Thymus (tissue), 11 donors: ENCODE measurements around the gene LAMA2. TPM values are rescaled to one million over a fixed set of nuclear protein-coding genes. Genes with fewer than 3 reads are reported as not detected.

Source experiments
- DNase-seq, 9 donors: peaks; one replicate each; pipeline ENCODE4 v3.0.0-alpha.2; 2013; ENCODE audit warnings: low spot score in 9 of 9, low read depth in 6 of 9, missing footprints in 1 of 9
- H3K27ac ChIP-seq, 2 donors: one replicate each; pipeline ENCODE4 v1.5.1; 2013; ENCODE audit warnings: control low read depth in 1 of 2, low read depth in 1 of 2, low read length in 1 of 2, mild to moderate bottlenecking in 1 of 2, moderate library complexity in 1 of 2
- H3K27me3 ChIP-seq, 2 donors: one replicate each; pipeline ENCODE4 v1.5.1; 2013; ENCODE audit warnings: low read length in 1 of 2; ENCODE audit not compliant: control insufficient read depth in 2 of 2, insufficient read depth in 1 of 2
- H3K36me3 ChIP-seq, 2 donors: one replicate each; pipeline ENCODE4 v1.5.1; 2013; ENCODE audit warnings: low read length in 1 of 2, mild to moderate bottlenecking in 1 of 2, moderate library complexity in 1 of 2; ENCODE audit not compliant: control insufficient read depth in 2 of 2, insufficient read depth in 2 of 2
- H3K4me1 ChIP-seq, 2 donors: one replicate each; pipeline ENCODE4 v1.5.1; 2013; ENCODE audit warnings: low read length in 2 of 2; ENCODE audit not compliant: control insufficient read depth in 2 of 2, insufficient read depth in 2 of 2
- H3K4me3 ChIP-seq, 2 donors: one replicate each; pipeline ENCODE4 v1.5.1; 2013; ENCODE audit warnings: low read length in 2 of 2, control low read depth in 1 of 2, mild to moderate bottlenecking in 1 of 2
- H3K9me3 ChIP-seq, 2 donors: one replicate each; pipeline ENCODE4 v1.5.1; 2013; ENCODE audit warnings: low read length in 1 of 2, mild to moderate bottlenecking in 1 of 2; ENCODE audit not compliant: control insufficient read depth in 2 of 2, insufficient read depth in 1 of 2
- WGBS: extraction: QIAGEN DNeasy Blood & Tissue Kit; methylation state at CpG from one replicate; pipeline ENCODE4 v1.1.7; 2013; 5-methylcytosine and 5-hydroxymethylcytosine counted together
- polyA plus RNA-seq: library from polyadenylated mRNA; stranded (reverse); fragments of 200-250 nt; gene quantifications from one replicate; pipeline ENCODE4 v1.2.3, GENCODE V29; 2013
- total RNA-seq: library from RNA; stranded (reverse); fragments of 120-200 nt; gene quantifications from one replicate; pipeline ENCODE4 v1.2.4, GENCODE V29; 2013
- donor health status: healthy.

Gene LAMA2
- total and polyA plus RNA-seq, 2 donors = 2.4 to 4.0 TPM

DNA sequence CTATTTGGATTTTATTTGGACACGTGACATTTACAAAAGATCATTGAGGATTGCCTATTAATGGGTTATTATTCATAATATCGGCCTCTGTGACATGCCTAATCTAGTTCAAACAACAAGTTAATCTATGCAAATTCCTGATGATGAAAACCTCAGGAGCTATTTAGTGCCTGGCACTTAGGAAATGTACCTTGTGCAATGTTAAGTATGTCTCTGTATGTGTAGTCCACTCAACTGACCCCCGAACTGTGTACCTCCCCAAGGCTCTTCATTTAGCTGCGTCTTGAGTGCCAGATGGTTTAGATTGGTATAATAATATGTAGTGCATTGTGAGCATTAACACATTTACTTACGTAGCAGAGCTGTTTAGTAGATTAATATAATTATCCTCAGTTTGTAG lies 6.9 kb downstream of the LAMA2 start:
- no peak for DNase-seq
- no peak overlapping the region for H3K4me3 ChIP-seq
- WGBS = 90% methylated on average over 5 of the region's 5 CpGs

DNA sequence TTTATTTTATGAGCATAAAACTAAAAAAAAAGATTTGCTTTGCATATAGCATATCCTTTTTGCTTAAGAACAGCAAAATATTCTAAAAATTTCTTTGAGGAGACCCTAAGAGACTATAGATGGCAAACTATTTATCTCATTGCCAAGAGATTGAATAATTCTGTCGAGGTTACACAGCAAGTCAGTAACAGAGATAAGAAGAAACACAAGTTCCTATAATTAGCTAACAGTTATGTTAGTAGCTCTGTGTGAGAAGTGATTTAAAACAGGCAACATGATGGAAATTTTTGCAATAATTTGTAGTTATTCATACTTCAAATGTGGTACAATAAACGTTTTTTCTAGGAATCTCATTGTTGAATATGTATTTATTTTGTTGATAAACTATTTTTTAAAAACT lies 9.1 kb downstream of the LAMA2 start:
- no peak overlapping the region for H3K27ac ChIP-seq
- no peaks in the 10 kb centered on the region for H3K4me1 ChIP-seq
- no peak for DNase-seq
- no peaks in the 10 kb centered on the region for H3K9me3 ChIP-seq
- no peaks in the 10 kb centered on the region for H3K36me3 ChIP-seq
- no peak overlapping the region for H3K4me3 ChIP-seq
- WGBS = 60% methylated on average over 2 of the region's 2 CpGs
- no peaks in the 10 kb centered on the region for H3K27me3 ChIP-seq

More for the DNA sequence above, 6.9 kb downstream of the LAMA2 start:
- Histone ChIP-seq H3K27ac (no peak overlapping the region), H3K9me3 (no peaks in the 10 kb centered on the region), H3K27me3 (peaks cover 0 to under 1% of the 10 kb centered on the region in 2 donors), H3K4me1 (no peaks in the 10 kb centered on the region), H3K36me3 (no peaks in the 10 kb centered on the region)

DNA sequence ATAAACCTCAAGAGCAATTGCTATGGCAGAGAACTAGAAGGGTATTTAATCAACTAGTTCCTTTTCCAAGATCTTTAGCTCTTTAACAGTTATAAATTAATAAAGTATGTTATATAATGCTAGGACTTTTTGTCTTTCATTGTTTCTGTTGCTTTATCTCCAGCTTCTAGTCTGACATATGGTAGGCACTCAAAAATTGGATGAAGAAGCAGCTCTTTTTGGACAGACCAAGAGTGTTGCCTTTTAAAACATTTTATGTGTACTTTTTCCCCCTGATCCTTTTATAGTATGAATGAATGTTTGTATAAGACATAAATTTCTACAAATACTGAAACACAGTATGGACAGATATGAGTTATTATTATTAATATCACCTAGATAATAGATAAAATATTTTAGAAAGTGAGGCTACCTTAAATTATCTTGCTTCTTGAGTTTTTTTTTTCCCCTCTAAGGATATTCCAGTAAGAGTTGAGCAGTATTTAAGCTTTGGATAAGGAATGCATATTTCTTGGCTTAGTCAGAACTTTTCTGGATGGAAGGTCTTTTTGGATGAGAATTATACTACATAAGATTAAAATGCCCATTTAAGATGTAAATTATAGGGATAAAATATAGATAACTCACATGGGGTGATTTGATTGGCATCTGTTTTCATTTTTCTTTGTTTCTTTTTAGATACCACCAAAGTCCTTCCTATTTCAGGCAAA lies 16.6 kb downstream of the LAMA2 start:
- no peak overlapping the region for H3K27ac ChIP-seq
- no peaks in the 10 kb centered on the region for H3K36me3 ChIP-seq
- H3K27me3 ChIP-seq = no peaks in the 10 kb centered on the region
- no peak for DNase-seq
- no peak overlapping the region for H3K4me3 ChIP-seq
- no peaks in the 10 kb centered on the region for H3K4me1 ChIP-seq
- no peaks in the 10 kb centered on the region for H3K9me3 ChIP-seq

DNA sequence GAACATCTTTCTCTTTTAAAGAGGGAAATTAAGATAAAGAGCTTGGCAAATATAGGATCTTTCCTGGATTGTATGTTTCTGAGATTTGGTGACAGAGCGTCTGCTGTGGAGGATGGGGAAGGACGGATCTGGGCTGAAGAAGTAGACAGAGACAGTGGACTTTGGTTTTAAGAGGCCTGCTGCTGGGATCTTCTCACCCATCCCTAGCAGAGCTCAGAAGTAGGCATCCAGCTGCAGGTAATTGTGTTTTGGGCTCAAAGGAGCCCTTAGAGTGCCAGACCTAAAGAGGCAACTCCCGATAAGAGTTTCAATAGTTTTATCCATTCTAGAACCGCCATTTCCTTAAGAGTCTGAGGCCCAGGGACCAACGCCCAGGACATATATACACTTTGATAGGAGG lies 20.8 kb downstream of the LAMA2 start:
- WGBS = 95% methylated on average over 5 of the region's 5 CpGs
- DNase-seq = no peak
- H3K36me3 ChIP-seq = no peaks in the 10 kb centered on the region
- no peaks in the 10 kb centered on the region for H3K27me3 ChIP-seq
- no peak overlapping the region for H3K4me3 ChIP-seq
- no peaks in the 10 kb centered on the region for H3K4me1 ChIP-seq
- H3K9me3 ChIP-seq = no peaks in the 10 kb centered on the region
- H3K27ac ChIP-seq = no peak overlapping the region

DNA sequence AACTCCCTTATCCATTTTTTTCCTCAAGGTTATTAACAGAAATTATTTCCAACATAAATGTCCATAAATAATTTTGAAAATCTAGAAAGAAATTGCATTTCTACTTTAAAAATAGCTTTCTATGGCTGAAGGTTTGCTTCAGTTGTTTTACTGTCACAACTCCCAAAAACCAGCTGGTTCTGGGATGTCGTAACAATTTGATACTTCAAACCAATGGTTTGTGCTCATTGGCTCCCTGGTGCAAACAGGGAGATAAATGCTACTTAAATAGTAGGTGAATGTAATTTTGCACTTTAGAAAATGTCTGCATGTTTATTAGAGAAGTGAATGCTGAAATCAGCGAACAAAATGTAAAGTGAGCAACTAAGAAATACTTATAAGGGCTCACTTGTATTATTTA lies 31.1 kb downstream of the LAMA2 start:
- H3K36me3 ChIP-seq = no peaks in the 10 kb centered on the region
- no peaks in the 10 kb centered on the region for H3K9me3 ChIP-seq
- no peak overlapping the region for H3K27ac ChIP-seq
- WGBS = 93% methylated on average over 2 of the region's 2 CpGs
- no peak for DNase-seq
- H3K27me3 ChIP-seq = no peaks in the 10 kb centered on the region
- H3K4me3 ChIP-seq = no peak overlapping the region
- no peaks in the 10 kb centered on the region for H3K4me1 ChIP-seq

DNA sequence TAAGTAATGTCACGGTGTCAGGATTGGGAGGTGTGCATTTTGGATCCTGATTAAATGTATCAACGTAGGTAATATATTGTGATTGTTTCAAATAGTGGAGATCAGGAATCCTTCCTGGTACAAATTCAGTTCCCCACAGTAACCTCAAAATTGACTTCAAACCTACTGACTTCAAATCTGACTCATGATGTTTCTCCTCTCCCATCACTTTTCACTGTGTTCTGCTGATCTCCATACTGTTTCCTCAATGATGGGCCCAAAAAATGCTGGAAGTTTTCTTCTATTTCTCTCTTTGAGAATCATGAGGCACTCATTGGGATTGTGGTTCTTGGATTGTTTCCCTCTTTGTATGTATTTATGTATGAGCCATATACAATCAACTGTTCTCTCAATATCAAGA lies 35.9 kb downstream of the LAMA2 start:
- no peaks in the 10 kb centered on the region for H3K4me1 ChIP-seq
- H3K9me3 ChIP-seq = no peaks in the 10 kb centered on the region
- H3K27me3 ChIP-seq = no peaks in the 10 kb centered on the region
- H3K27ac ChIP-seq = no peak overlapping the region
- no peaks in the 10 kb centered on the region for H3K36me3 ChIP-seq
- no peak for DNase-seq
- 70% methylated on average over 2 of the region's 2 CpGs for WGBS
- no peak overlapping the region for H3K4me3 ChIP-seq

DNA sequence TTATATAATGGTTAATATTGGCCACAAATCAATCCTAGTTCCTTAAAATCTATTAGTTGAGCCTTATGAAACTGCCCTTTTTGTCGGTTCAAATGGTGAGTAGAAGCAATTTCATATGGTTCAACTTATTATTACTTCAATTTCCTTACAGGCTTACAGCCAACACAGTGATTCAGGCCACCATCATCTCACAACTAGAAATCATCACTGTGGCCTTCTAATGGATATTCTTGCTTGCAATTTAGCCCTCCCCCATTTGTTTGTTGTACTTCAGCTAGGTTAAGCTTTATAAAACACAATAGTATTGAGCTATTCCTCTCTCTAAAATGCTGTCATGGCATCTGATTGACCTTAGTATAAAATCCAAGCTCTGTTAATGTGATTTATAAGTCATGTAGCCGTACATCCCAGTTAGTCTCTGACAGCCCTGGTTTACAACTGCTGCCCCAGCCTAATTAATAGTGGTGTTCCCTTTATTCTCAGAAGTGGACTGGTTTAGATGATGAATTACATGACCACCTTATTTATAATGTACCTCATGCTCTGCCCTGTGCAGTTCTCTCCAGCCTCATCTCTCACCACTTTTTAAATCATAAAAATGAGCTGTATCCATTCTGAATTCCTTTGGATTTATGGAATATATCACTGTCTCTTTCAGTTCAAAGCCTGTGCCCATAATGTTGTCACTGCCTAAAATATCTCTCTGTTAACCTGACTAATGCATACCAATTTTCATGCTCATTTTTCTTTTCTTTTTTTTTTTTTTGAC lies 36.7 kb downstream of the LAMA2 start:
- no peak for DNase-seq
- WGBS = 93% methylated on average over 2 of the region's 2 CpGs
- no peaks in the 10 kb centered on the region for H3K4me1 ChIP-seq
- no peaks in the 10 kb centered on the region for H3K36me3 ChIP-seq
- no peak overlapping the region for H3K4me3 ChIP-seq
- H3K9me3 ChIP-seq = no peaks in the 10 kb centered on the region
- H3K27ac ChIP-seq = no peak overlapping the region
- H3K27me3 ChIP-seq = no peaks in the 10 kb centered on the region

DNA sequence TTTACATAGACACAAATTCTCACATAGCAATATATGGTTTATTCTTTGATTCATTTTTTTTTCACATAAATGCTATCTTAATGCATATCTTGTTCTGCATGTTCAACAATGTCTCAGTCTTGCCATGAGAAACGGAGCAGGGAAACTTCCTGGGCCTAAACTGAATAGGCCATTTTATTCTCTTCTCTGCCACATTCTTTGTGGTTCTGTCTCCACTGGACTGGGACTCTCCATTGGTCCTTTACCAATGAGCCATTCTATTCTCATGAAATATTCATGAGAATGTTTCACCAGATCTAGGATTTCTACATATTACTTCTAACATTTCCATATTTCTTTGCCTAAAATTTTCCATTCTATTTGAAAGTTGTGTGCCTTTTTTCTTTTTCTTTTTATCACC lies 42.8 kb downstream of the LAMA2 start:
- Histone ChIP-seq H3K27ac (no peak overlapping the region), H3K27me3 (peaks cover 0 to 3% of the 10 kb centered on the region in 2 donors), H3K9me3 (no peaks in the 10 kb centered on the region), H3K4me3 (no peak overlapping the region), H3K36me3 (no peaks in the 10 kb centered on the region), H3K4me1 (no peaks in the 10 kb centered on the region)
- DNase-seq = no peak
- WGBS = 91% methylated on average over 1 of the region's 1 CpG

DNA sequence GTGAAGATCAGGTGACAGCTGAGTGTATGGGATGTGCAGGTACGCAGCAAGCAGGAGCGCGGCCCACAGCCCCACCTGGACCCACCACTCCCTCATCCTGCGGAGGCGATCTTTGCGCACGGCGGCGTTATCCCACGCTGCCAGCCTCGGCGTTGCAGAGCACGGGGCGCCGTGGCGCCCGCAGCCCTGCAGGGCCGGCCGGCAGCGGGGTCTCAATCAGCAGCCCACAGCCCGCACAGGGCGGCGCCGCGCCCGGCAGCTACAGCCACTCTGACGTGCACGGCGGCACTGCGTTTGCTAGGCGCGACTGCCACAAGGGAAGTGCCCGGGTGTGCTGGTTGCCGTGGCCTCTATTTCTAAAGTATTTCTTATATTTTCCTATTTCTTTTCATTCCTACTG lies 46.9 kb downstream of the LAMA2 start:
- no peaks in the 10 kb centered on the region for H3K4me1 ChIP-seq
- H3K4me3 ChIP-seq = no peak overlapping the region
- no peak for DNase-seq
- H3K27me3 ChIP-seq = peaks cover 0 to 3% of the 10 kb centered on the region in 2 donors
- H3K27ac ChIP-seq = no peak overlapping the region
- no peaks in the 10 kb centered on the region for H3K36me3 ChIP-seq
- WGBS = 38% methylated on average over 34 of the region's 34 CpGs
- no peaks in the 10 kb centered on the region for H3K9me3 ChIP-seq
